ENCODE results near the gene ZMAT5.

Gene ZMAT5

DNA sequence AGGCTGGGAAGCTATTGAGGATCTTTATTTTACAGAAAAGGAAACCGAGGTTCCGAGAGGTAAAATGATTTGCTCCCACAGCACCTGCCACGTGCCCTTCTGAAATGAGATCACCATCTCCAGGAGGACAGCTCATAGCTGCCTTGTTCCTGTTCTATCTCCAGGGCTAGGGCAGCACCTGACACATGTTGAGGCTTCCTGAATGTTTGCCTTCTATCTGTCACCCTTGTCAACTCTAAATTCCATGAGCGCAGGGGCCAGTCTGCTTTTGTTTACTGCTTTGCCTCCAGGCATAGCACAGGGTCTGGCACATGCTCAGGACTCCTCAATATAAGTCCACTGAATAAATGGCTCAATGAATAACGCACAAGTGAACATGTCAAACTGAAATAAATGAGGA is 47.2 kb upstream of the ZMAT5 start:
- TF ChIP-seq MAX (IDR thresholded peaks at IDR 0.05) (no peak), EP300 (IDR thresholded peaks at IDR 0.05; ENCODE audit: borderline replicate concordance) (no peak), YY1 (IDR thresholded peaks at IDR 0.05; ENCODE audit: low read depth) (no peak), NFIC (IDR thresholded peaks at IDR 0.05) (no peak), CREB1 (IDR thresholded peaks at IDR 0.05; ENCODE audit: low read depth) (no peak), TEAD4 (IDR thresholded peaks at IDR 0.05) (no peak), TAF1 (IDR thresholded peaks at IDR 0.05; ENCODE audit: low read depth) (no peak), ZBTB7A (IDR thresholded peaks at IDR 0.05; ENCODE audit: low read depth) (no peak), RAD21 (IDR thresholded peaks at IDR 0.05; ENCODE audit: low read depth) (no peak), TCF12 (IDR thresholded peaks at IDR 0.05; ENCODE audit: low read depth) (no peak)

DNA sequence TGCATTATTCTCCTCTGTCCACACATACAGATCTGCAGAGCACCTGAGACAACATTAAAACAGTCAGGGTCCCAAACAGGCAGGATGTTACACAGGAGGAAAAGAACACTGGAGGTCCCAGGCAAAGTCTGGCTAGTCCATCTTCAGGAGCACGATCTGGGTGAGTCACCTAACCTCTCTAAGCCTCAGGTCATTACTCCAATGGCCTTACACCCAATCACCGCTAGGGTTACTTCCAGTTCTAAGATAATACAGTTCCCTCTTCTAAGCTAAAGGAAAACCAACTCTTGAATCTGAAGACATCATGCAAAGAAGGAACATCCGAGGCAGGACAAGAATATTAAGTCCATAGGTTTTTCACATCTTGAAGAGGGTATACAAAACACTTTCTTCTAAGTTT is 46.8 kb upstream of the ZMAT5 start:
- TF ChIP-seq CREB1 (IDR thresholded peaks at IDR 0.05; ENCODE audit: low read depth) (no peak), EGR1 (IDR thresholded peaks at IDR 0.05) (no peak), TAF1 (IDR thresholded peaks at IDR 0.05; ENCODE audit: low read depth) (no peak), YY1 (IDR thresholded peaks at IDR 0.05; ENCODE audit: low read depth) (no peak), TEAD4 (IDR thresholded peaks at IDR 0.05) (no peak), ZBTB7A (IDR thresholded peaks at IDR 0.05; ENCODE audit: low read depth) (no peak), TCF12 (IDR thresholded peaks at IDR 0.05; ENCODE audit: low read depth) (no peak), NFIC (IDR thresholded peaks at IDR 0.05) (no peak), CEBPB (IDR thresholded peaks at IDR 0.05) (no peak), MAX (IDR thresholded peaks at IDR 0.05) (no peak), EP300 (IDR thresholded peaks at IDR 0.05; ENCODE audit: borderline replicate concordance) (no peak), REST (IDR thresholded peaks at IDR 0.05; ENCODE audit: low read depth) (no peak), FOXM1 (IDR thresholded peaks at IDR 0.05; ENCODE audit: borderline replicate concordance, low read depth) (no peak), RAD21 (IDR thresholded peaks at IDR 0.05; ENCODE audit: low read depth) (no peak)
- TF ChIP-seq, protein P1, sequence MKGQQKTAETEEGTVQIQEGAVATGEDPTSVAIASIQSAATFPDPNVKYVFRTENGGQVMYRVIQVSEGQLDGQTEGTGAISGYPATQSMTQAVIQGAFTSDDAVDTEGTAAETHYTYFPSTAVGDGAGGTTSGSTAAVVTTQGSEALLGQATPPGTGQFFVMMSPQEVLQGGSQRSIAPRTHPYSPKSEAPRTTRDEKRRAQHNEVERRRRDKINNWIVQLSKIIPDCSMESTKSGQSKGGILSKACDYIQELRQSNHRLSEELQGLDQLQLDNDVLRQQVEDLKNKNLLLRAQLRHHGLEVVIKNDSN (IDR thresholded peaks at IDR 0.05) = no peak

GRCh38 chr22:29813126-29813525 is 46.3 kb upstream of the ZMAT5 start:
- TF ChIP-seq ZBTB7A (IDR thresholded peaks at IDR 0.05; ENCODE audit: low read depth) (no peak), TAF1 (IDR thresholded peaks at IDR 0.05; ENCODE audit: low read depth) (no peak), TCF12 (IDR thresholded peaks at IDR 0.05; ENCODE audit: low read depth) (no peak), EP300 (IDR thresholded peaks at IDR 0.05; ENCODE audit: borderline replicate concordance) (no peak), RAD21 (IDR thresholded peaks at IDR 0.05; ENCODE audit: low read depth) (no peak), YY1 (IDR thresholded peaks at IDR 0.05; ENCODE audit: low read depth) (no peak), CREB1 (IDR thresholded peaks at IDR 0.05; ENCODE audit: low read depth) (no peak), TEAD4 (IDR thresholded peaks at IDR 0.05) (no peak), FOXM1 (IDR thresholded peaks at IDR 0.05; ENCODE audit: borderline replicate concordance, low read depth) (no peak), NFIC (IDR thresholded peaks at IDR 0.05) (no peak), REST (IDR thresholded peaks at IDR 0.05; ENCODE audit: low read depth) (no peak), EGR1 (IDR thresholded peaks at IDR 0.05) (no peak), MAX (IDR thresholded peaks at IDR 0.05) (no peak), CEBPB (IDR thresholded peaks at IDR 0.05) (no peak)
- TF ChIP-seq, protein P1 (IDR thresholded peaks at IDR 0.05) = no peak

GRCh38 chr22:29811377-29811776 is 44.6 kb upstream of the ZMAT5 start:
- no peak for TF ChIP-seq TEAD4 (IDR thresholded peaks at IDR 0.05)
- TF ChIP-seq CEBPB (IDR thresholded peaks at IDR 0.05) = no peak

DNA sequence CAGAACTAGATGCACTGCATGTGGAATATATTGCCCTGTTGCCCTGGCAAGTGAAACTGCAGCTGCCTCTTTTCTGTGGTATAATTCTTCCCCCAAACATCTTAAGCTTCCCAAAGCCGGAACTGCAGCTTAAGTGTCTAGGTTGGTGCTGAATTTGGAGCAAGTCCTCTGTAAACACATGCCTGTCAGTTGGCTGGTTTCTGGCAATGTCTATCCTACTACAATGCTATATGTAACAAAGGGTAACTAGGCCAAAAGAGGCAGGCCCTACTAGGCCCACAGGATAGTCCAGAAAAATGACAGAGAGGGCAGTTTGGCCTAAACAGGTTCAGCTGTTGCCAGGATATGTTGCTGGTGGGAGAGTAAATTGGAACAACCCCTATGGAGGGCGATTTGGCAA is 43.4 kb upstream of the ZMAT5 start:
- TF ChIP-seq EGR1 (IDR thresholded peaks at IDR 0.05) (no peak), TEAD4 (IDR thresholded peaks at IDR 0.05) (no peak), EP300 (IDR thresholded peaks at IDR 0.05; ENCODE audit: borderline replicate concordance) (no peak), ZBTB7A (IDR thresholded peaks at IDR 0.05; ENCODE audit: low read depth) (no peak), RAD21 (IDR thresholded peaks at IDR 0.05; ENCODE audit: low read depth) (no peak), YY1 (IDR thresholded peaks at IDR 0.05; ENCODE audit: low read depth) (no peak), TAF1 (IDR thresholded peaks at IDR 0.05; ENCODE audit: low read depth) (no peak), CEBPB (IDR thresholded peaks at IDR 0.05) (no peak), TCF12 (IDR thresholded peaks at IDR 0.05; ENCODE audit: low read depth) (no peak), CREB1 (IDR thresholded peaks at IDR 0.05; ENCODE audit: low read depth) (no peak), FOXM1 (IDR thresholded peaks at IDR 0.05; ENCODE audit: borderline replicate concordance, low read depth) (no peak)
- TF ChIP-seq, protein P1 (IDR thresholded peaks at IDR 0.05) = no peak
